ENCODE data around the gene ESPN.

The ESPN gene

GRCh38 chr1:6410248-6410893, 14.2 kb upstream of the ESPN start:
- H3K36me3 ChIP-seq (ENCODE audit: insufficient read depth, insufficient read length, low read length) = no peaks in the 10 kb centered on the region
- TF ChIP-seq ZNF274 (IDR thresholded peaks at IDR 0.05; ENCODE audit: low read depth, low read length) = no peak
- no peak for TF ChIP-seq YY1 (IDR thresholded peaks at IDR 0.05; ENCODE audit: insufficient read depth, insufficient read length)
- no peak for TF ChIP-seq SUZ12 (IDR thresholded peaks at IDR 0.05; ENCODE audit: extremely low read depth, insufficient read depth, insufficient read length)
- no peak overlapping the region for H3K9ac ChIP-seq (ENCODE audit: insufficient read length, low read depth)
- no peak for DNase-seq (ENCODE audit: low read depth, low spot score)
- H3K27me3 ChIP-seq (ENCODE audit: insufficient read depth, insufficient read length) = peaks cover 20% of the 10 kb centered on the region
- H3K4me3 ChIP-seq (ENCODE audit: insufficient read length, low read depth) = no peak overlapping the region
- H3K4me1 ChIP-seq (ENCODE audit: insufficient read depth, insufficient read length) = no peaks in the 10 kb centered on the region
- H3K9me3 ChIP-seq (ENCODE audit: insufficient read depth, low read length) = no peaks in the 10 kb centered on the region

GRCh38 chr1:6412896-6413295, 11.7 kb upstream of the ESPN start:
- no peak for TF ChIP-seq ZNF274 (IDR thresholded peaks at IDR 0.05; ENCODE audit: low read depth, low read length)
- TF ChIP-seq SUZ12 (IDR thresholded peaks at IDR 0.05; ENCODE audit: extremely low read depth, insufficient read depth, insufficient read length) = no peak
- TF ChIP-seq YY1 (IDR thresholded peaks at IDR 0.05; ENCODE audit: insufficient read depth, insufficient read length) = no peak
- Histone ChIP-seq H3K9ac (ENCODE audit: insufficient read length, low read depth) (no peak overlapping the region), H3K4me1 (ENCODE audit: insufficient read depth, insufficient read length) (no peaks in the 10 kb centered on the region), H3K9me3 (ENCODE audit: insufficient read depth, low read length) (no peaks in the 10 kb centered on the region), H3K27me3 (ENCODE audit: insufficient read depth, insufficient read length) (peaks cover 45% of the 10 kb centered on the region), H3K36me3 (ENCODE audit: insufficient read depth, insufficient read length, low read length) (no peaks in the 10 kb centered on the region), H3K4me3 (ENCODE audit: insufficient read length, low read depth) (no peak overlapping the region)
- DNase-seq (ENCODE audit: low read depth, low spot score) = no peak

GRCh38 chr1:6414443-6414844, 10.1 kb upstream of the ESPN start:
- no peaks in the 10 kb centered on the region for H3K36me3 ChIP-seq (ENCODE audit: insufficient read depth, insufficient read length, low read length)
- no peak overlapping the region for H3K9ac ChIP-seq (ENCODE audit: insufficient read length, low read depth)
- no peak for DNase-seq (ENCODE audit: low read depth, low spot score)
- H3K4me1 ChIP-seq (ENCODE audit: insufficient read depth, insufficient read length) = no peaks in the 10 kb centered on the region
- H3K9me3 ChIP-seq (ENCODE audit: insufficient read depth, low read length) = no peaks in the 10 kb centered on the region
- TF ChIP-seq ZNF274 (IDR thresholded peaks at IDR 0.05; ENCODE audit: low read depth, low read length) (no peak), SUZ12 (IDR thresholded peaks at IDR 0.05; ENCODE audit: extremely low read depth, insufficient read depth, insufficient read length) (no peak)
- no peak overlapping the region for H3K4me3 ChIP-seq (ENCODE audit: insufficient read length, low read depth)
- H3K27me3 ChIP-seq (ENCODE audit: insufficient read depth, insufficient read length) = peaks cover 59% of the 10 kb centered on the region

GRCh38 chr1:6414881-6415626, 9.5 kb upstream of the ESPN start:
- no peak overlapping the region for H3K9ac ChIP-seq (ENCODE audit: insufficient read length, low read depth)
- TF ChIP-seq YY1 (IDR thresholded peaks at IDR 0.05; ENCODE audit: insufficient read depth, insufficient read length) (no peak), ZNF274 (IDR thresholded peaks at IDR 0.05; ENCODE audit: low read depth, low read length) (no peak), SUZ12 (IDR thresholded peaks at IDR 0.05; ENCODE audit: extremely low read depth, insufficient read depth, insufficient read length) (no peak)
- H3K4me3 ChIP-seq (ENCODE audit: insufficient read length, low read depth) = no peak overlapping the region
- H3K27me3 ChIP-seq (ENCODE audit: insufficient read depth, insufficient read length) = peaks cover 62% of the 10 kb centered on the region
- H3K36me3 ChIP-seq (ENCODE audit: insufficient read depth, insufficient read length, low read length) = no peaks in the 10 kb centered on the region
- no peaks in the 10 kb centered on the region for H3K9me3 ChIP-seq (ENCODE audit: insufficient read depth, low read length)
- no peaks in the 10 kb centered on the region for H3K4me1 ChIP-seq (ENCODE audit: insufficient read depth, insufficient read length)
- no peak for DNase-seq (ENCODE audit: low read depth, low spot score)

GRCh38 chr1:6416295-6416656, 8.3 kb upstream of the ESPN start:
- TF ChIP-seq ZNF274 (IDR thresholded peaks at IDR 0.05; ENCODE audit: low read depth, low read length) (no peak), SUZ12 (IDR thresholded peaks at IDR 0.05; ENCODE audit: extremely low read depth, insufficient read depth, insufficient read length) (no peak), YY1 (IDR thresholded peaks at IDR 0.05; ENCODE audit: insufficient read depth, insufficient read length) (no peak)
- no peaks in the 10 kb centered on the region for H3K36me3 ChIP-seq (ENCODE audit: insufficient read depth, insufficient read length, low read length)
- no peak for DNase-seq (ENCODE audit: low read depth, low spot score)
- no peaks in the 10 kb centered on the region for H3K9me3 ChIP-seq (ENCODE audit: insufficient read depth, low read length)
- no peak overlapping the region for H3K9ac ChIP-seq (ENCODE audit: insufficient read length, low read depth)
- H3K27me3 ChIP-seq (ENCODE audit: insufficient read depth, insufficient read length) = peaks cover 74% of the 10 kb centered on the region
- no peaks in the 10 kb centered on the region for H3K4me1 ChIP-seq (ENCODE audit: insufficient read depth, insufficient read length)
- H3K4me3 ChIP-seq (ENCODE audit: insufficient read length, low read depth) = no peak overlapping the region

GRCh38 chr1:6416906-6417305, 7.7 kb upstream of the ESPN start:
- no peak for DNase-seq (ENCODE audit: low read depth, low spot score)
- TF ChIP-seq SUZ12 (IDR thresholded peaks at IDR 0.05; ENCODE audit: extremely low read depth, insufficient read depth, insufficient read length) (no peak), ZNF274 (IDR thresholded peaks at IDR 0.05; ENCODE audit: low read depth, low read length) (no peak), YY1 (IDR thresholded peaks at IDR 0.05; ENCODE audit: insufficient read depth, insufficient read length) (no peak)
- H3K27me3 ChIP-seq (ENCODE audit: insufficient read depth, insufficient read length) = peaks cover 80% of the 10 kb centered on the region

GRCh38 chr1:6417961-6418667, 6.5 kb upstream of the ESPN start:
- DNase-seq (ENCODE audit: low read depth, low spot score) = no peak
- no peaks in the 10 kb centered on the region for H3K4me1 ChIP-seq (ENCODE audit: insufficient read depth, insufficient read length)
- no peak overlapping the region for H3K9ac ChIP-seq (ENCODE audit: insufficient read length, low read depth)
- no peaks in the 10 kb centered on the region for H3K9me3 ChIP-seq (ENCODE audit: insufficient read depth, low read length)
- no peaks in the 10 kb centered on the region for H3K36me3 ChIP-seq (ENCODE audit: insufficient read depth, insufficient read length, low read length)
- H3K4me3 ChIP-seq (ENCODE audit: insufficient read length, low read depth) = no peak overlapping the region
- peaks cover 82% of the 10 kb centered on the region for H3K27me3 ChIP-seq (ENCODE audit: insufficient read depth, insufficient read length)
- TF ChIP-seq SUZ12 (IDR thresholded peaks at IDR 0.05; ENCODE audit: extremely low read depth, insufficient read depth, insufficient read length) (no peak), YY1 (IDR thresholded peaks at IDR 0.05; ENCODE audit: insufficient read depth, insufficient read length) (no peak), ZNF274 (IDR thresholded peaks at IDR 0.05; ENCODE audit: low read depth, low read length) (no peak)

More at GRCh38 chr1:6416906-6417305, 7.7 kb upstream of the ESPN start:
- Histone ChIP-seq H3K36me3 (ENCODE audit: insufficient read depth, insufficient read length, low read length) (no peaks in the 10 kb centered on the region), H3K4me1 (ENCODE audit: insufficient read depth, insufficient read length) (no peaks in the 10 kb centered on the region), H3K9ac (ENCODE audit: insufficient read length, low read depth) (no peak overlapping the region), H3K9me3 (ENCODE audit: insufficient read depth, low read length) (no peaks in the 10 kb centered on the region), H3K4me3 (ENCODE audit: insufficient read length, low read depth) (no peak overlapping the region)

All from NT2/D1 (cell line).